Stomach (tissue), 9 donors: ENCODE results near the gene ZMYND12. TPM values are rescaled to one million over a fixed set of nuclear protein-coding genes. Genes with fewer than 3 reads are reported as not detected.

ENCODE experiments used
- DNase-seq, 2 donors: peaks; one replicate each; pipeline versions ENCODE4 v3.0.0 to v3.0.0-alpha.2; 2013 to 2019
- H3K27ac ChIP-seq, 5 donors: fragments of 200-600 bp in 4 of 5; sonication (generic) in 4 of 5; one replicate each; pipeline ENCODE4 v1.5.1; 2013 to 2019; ENCODE audit warnings: mild to moderate bottlenecking in 1 of 5, moderate library complexity in 1 of 5
- H3K27me3 ChIP-seq, 3 donors: fragments of 200-600 bp; sonication (generic); one replicate each; pipeline ENCODE4 v1.5.1; 2017 to 2019; ENCODE audit warnings: mixed run types in 1 of 3
- H3K36me3 ChIP-seq, 4 donors: fragments of 200-600 bp; sonication (generic); 1 replicate in 3 of 4; 2 replicates in 1 of 4; pipeline ENCODE4 v1.5.1; 2016 to 2019
- H3K4me1 ChIP-seq, 4 donors: fragments of 200-600 bp; sonication (generic); one replicate each; pipeline ENCODE4 v1.5.1; 2016 to 2019
- H3K4me3 ChIP-seq, 4 donors: fragments of 200-600 bp; sonication (generic) in 3 of 4; one replicate each; pipeline ENCODE4 v1.5.1; 2016 to 2019; ENCODE audit warnings: mild to moderate bottlenecking in 1 of 4
- H3K9me3 ChIP-seq, 4 donors: fragments of 200-600 bp; sonication (generic); one replicate each; pipeline ENCODE4 v1.5.1; 2016 to 2019
- CTCF ChIP-seq, 7 experiments: fragments of 450-650 bp in 4 of 7; fragments of 200-600 bp in 3 of 7; sonication (generic) in 3 of 7; IDR thresholded peaks; one replicate each; pipeline ENCODE4 v1.5.1; 2016 to 2019; ENCODE audit warnings: antibody characterized with exemption in 7 of 7, control low read depth in 2 of 7, mild to moderate bottlenecking in 1 of 7
- EP300 ChIP-seq: sonication (generic); formaldehyde crosslinking; IDR thresholded peaks from one replicate; pipeline ENCODE4 v1.6.1; 2017; ENCODE audit warnings: antibody characterized with exemption
- POLR2A ChIP-seq, 4 donors: fragments of 450-650 bp; IDR thresholded peaks; one replicate each; pipeline ENCODE4 v1.6.1; 2016; ENCODE audit warnings: antibody characterized with exemption in 4 of 4, control low read depth in 2 of 4, mild to moderate bottlenecking in 1 of 4, moderate library complexity in 1 of 4
- POLR2AphosphoS5 ChIP-seq, 3 donors: sonication (generic); formaldehyde crosslinking; IDR thresholded peaks; one replicate each; pipeline ENCODE4 v1.6.1; 2016; ENCODE audit warnings: antibody characterized with exemption in 3 of 3
- WGBS, 5 donors: extraction: QIAGEN DNeasy Blood & Tissue Kit in 3 of 5; methylation state at CpG; one replicate each; pipeline versions ENCODE4 v1.1.5 to v1.1.7; 2013 to 2018; 5-methylcytosine and 5-hydroxymethylcytosine counted together
- intact Hi-C: fragments of 100-400 bp; cut with DNase I; formaldehyde crosslinking; loops from one replicate; pipeline ENCODE4 v1.15.1; 2023; ENCODE audit warnings: low total_unique reads
- polyA plus RNA-seq, 3 donors: library from polyadenylated mRNA; stranded (reverse); fragments of 200-250 nt; gene quantifications; one replicate each; pipeline ENCODE4 v1.2.3, GENCODE V29; 2013
- total RNA-seq, 5 donors: library from RNA; depleted of rRNA; stranded (reverse); fragments of >200 nt; gene quantifications; one replicate each; pipeline versions ENCODE4 v1.1.0 to v1.2.3, GENCODE V29; 2014 to 2016
- donor health status: healthy with polysubstance abuse.
- donor health status: Bipolar disorder and iron deficiency.
- donor health status: healthy.

The ZMYND12 gene
- total and polyA plus RNA-seq, 8 donors: 0.18 to 245 (median 1.9) TPM; not detected in 2

GRCh38 chr1:42403880-42404400, 51.9 kb downstream of the ZMYND12 start:
- Histone ChIP-seq H3K36me3 (peaks cover 0 to 13% (median 6%) of the 10 kb centered on the region in 4 donors), H3K27me3 (no peaks in the 10 kb centered on the region), H3K9me3 (no peaks in the 10 kb centered on the region), H3K4me1 (no peaks in the 10 kb centered on the region), H3K4me3 (no peak overlapping the region), H3K27ac (no peak overlapping the region)
- TF ChIP-seq CTCF (IDR thresholded peaks at IDR 0.05) (no peak), POLR2AphosphoS5 (IDR thresholded peaks at IDR 0.05) (no peak), EP300 (no peak), POLR2A (IDR thresholded peaks at IDR 0.05) (no peak)
- DNase-seq: no peak
- 92 to 97% (median 96%) methylated on average over 1 of the region's 1 CpG for WGBS, 5 donors
- intact Hi-C loops: no loop called here

- Histone ChIP-seq H3K36me3 (peaks cover 0 to 2% (median 1%) of the 10 kb centered on the region in 4 donors), H3K9me3 (no peaks in the 10 kb centered on the region), H3K27me3 (no peaks in the 10 kb centered on the region), H3K4me1 (no peaks in the 10 kb centered on the region), H3K4me3 (no peak overlapping the region), H3K27ac (no peak overlapping the region)
- DNase-seq: no peak
- WGBS, 5 donors: 83 to 92% (median 86%) methylated on average over 8 to 10 of the region's 10 CpGs
- TF ChIP-seq POLR2A (IDR thresholded peaks at IDR 0.05) (no peak), CTCF (IDR thresholded peaks at IDR 0.05) (no peak), POLR2AphosphoS5 (IDR thresholded peaks at IDR 0.05) (no peak), EP300 (no peak)
- intact Hi-C loops: no loop called here
Observed at GRCh38 chr1:42399315-42400100, 56.3 kb downstream of the ZMYND12 start.

- Histone ChIP-seq H3K27ac (no peak overlapping the region), H3K9me3 (no peaks in the 10 kb centered on the region), H3K27me3 (no peaks in the 10 kb centered on the region), H3K4me3 (no peak overlapping the region), H3K36me3 (no peaks in the 10 kb centered on the region), H3K4me1 (no peaks in the 10 kb centered on the region)
- intact Hi-C loops: no loop called here
- 77 to 87% (median 85%) methylated on average over 2 of the region's 2 CpGs for WGBS, 5 donors
- TF ChIP-seq CTCF (IDR thresholded peaks at IDR 0.05) (no peak), POLR2A (IDR thresholded peaks at IDR 0.05) (no peak), POLR2AphosphoS5 (IDR thresholded peaks at IDR 0.05) (no peak), EP300 (no peak)
- no peak for DNase-seq
Observed at GRCh38 chr1:42392967-42393848, 62.6 kb downstream of the ZMYND12 start.

GRCh38 chr1:42392255-42392654, 63.6 kb downstream of the ZMYND12 start:
- no peak overlapping the region for H3K27ac ChIP-seq
- DNase-seq: no peak
- H3K27me3 ChIP-seq: no peaks in the 10 kb centered on the region
- TF ChIP-seq POLR2A (IDR thresholded peaks at IDR 0.05) (no peak), EP300 (no peak), CTCF (IDR thresholded peaks at IDR 0.05) (no peak), POLR2AphosphoS5 (IDR thresholded peaks at IDR 0.05) (no peak)
- WGBS, 5 donors: 75 to 83% (median 79%) methylated on average over 2 of the region's 2 CpGs
- H3K4me1 ChIP-seq: no peaks in the 10 kb centered on the region
- H3K4me3 ChIP-seq: no peak overlapping the region
- H3K9me3 ChIP-seq: no peaks in the 10 kb centered on the region
- H3K36me3 ChIP-seq: no peaks in the 10 kb centered on the region
- intact Hi-C loops: no loop called here
